Left ventricle myocardium inferior (tissue), 1 donor: ENCODE data around the gene PIP5K1C. TPM values are rescaled to one million over a fixed set of nuclear protein-coding genes. Genes with fewer than 3 reads are reported as not detected.

ENCODE experiments used
- DNase-seq: peaks from one replicate; pipeline ENCODE4 v3.0.0-alpha.2; 2020
- H3K27ac ChIP-seq: fragments of 200-600 bp; replicated peaks from 2 replicates; pipeline ENCODE4 v1.8.0; 2021
- H3K27me3 ChIP-seq: fragments of 200-600 bp; 2 replicates; pipeline ENCODE4 v1.8.0; 2021; ENCODE audit warnings: low read depth
- H3K36me3 ChIP-seq: fragments of 200-600 bp; 2 replicates; pipeline ENCODE4 v1.8.0; 2021
- H3K4me1 ChIP-seq: fragments of 200-600 bp; 2 replicates; pipeline ENCODE4 v1.8.0; 2021
- H3K4me3 ChIP-seq: fragments of 200-600 bp; 2 replicates; pipeline ENCODE4 v1.8.0; 2021; ENCODE audit warnings: mild to moderate bottlenecking, moderate library complexity
- H3K9me3 ChIP-seq: fragments of 200-600 bp; replicated peaks from 2 replicates; pipeline ENCODE4 v1.8.0; 2021
- intact Hi-C: fragments of 100-400 bp; cut with micrococcal nuclease; formaldehyde crosslinking; loops from one replicate; pipeline ENCODE4 v1.11.0; 2022
- total RNA-seq: library from RNA; stranded (reverse); fragmentation: NEBNext Ultra II Directional; extraction: Animal tissue kit (Norgen Biotek cat#: 25700); gene quantifications from one replicate; pipeline ENCODE4 v1.2.1, GENCODE V29; 2021
- TF ChIP-seq, protein P1 (sequence below): fragments of 200-600 bp; IDR thresholded peaks from 2 replicates; pipeline ENCODE4 v1.8.0; 2021; ENCODE audit warnings: antibody characterized with exemption, mild to moderate bottlenecking, borderline replicate concordance
- donor health status: DM: no; HTN: yes; CAD: no; lungs with severe emphysema.

PIP5K1C gene
- total RNA-seq, 1 donor from 2014 or later, result 31.6 TPM

DNA sequence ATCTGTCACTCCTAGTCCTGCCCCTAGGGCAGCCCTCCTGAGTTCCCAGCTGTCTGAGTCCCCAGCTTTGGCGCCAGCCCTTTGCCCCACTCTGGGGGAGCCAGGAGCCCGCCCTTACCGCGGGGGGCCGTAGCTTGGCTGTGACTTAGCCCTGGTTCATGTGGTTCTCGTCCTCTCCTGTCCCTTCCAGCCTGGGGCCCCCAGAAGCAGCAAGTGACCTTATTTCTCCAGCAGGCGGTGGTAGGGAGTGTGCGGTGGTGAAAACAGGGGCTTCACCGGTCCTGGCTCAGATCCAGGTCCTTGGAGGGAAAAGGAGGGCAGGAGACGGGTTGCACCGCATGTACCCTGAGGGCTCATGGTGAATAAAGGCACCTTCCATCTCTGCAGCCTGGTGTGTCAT, 107.1 kb downstream of the PIP5K1C start:
- intact Hi-C loops, result no loop called here
- H3K9me3 ChIP-seq, result no peaks in the 10 kb centered on the region
- peaks cover 10% of the 10 kb centered on the region for H3K27me3 ChIP-seq
- H3K4me1 ChIP-seq, result peaks cover 7% of the 10 kb centered on the region
- TF ChIP-seq, protein P1, sequence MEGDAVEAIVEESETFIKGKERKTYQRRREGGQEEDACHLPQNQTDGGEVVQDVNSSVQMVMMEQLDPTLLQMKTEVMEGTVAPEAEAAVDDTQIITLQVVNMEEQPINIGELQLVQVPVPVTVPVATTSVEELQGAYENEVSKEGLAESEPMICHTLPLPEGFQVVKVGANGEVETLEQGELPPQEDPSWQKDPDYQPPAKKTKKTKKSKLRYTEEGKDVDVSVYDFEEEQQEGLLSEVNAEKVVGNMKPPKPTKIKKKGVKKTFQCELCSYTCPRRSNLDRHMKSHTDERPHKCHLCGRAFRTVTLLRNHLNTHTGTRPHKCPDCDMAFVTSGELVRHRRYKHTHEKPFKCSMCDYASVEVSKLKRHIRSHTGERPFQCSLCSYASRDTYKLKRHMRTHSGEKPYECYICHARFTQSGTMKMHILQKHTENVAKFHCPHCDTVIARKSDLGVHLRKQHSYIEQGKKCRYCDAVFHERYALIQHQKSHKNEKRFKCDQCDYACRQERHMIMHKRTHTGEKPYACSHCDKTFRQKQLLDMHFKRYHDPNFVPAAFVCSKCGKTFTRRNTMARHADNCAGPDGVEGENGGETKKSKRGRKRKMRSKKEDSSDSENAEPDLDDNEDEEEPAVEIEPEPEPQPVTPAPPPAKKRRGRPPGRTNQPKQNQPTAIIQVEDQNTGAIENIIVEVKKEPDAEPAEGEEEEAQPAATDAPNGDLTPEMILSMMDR, result no peak
- no peak for DNase-seq
- no peak overlapping the region for H3K4me3 ChIP-seq
- H3K36me3 ChIP-seq, result no peaks in the 10 kb centered on the region
- H3K27ac ChIP-seq, result no peak overlapping the region

DNA sequence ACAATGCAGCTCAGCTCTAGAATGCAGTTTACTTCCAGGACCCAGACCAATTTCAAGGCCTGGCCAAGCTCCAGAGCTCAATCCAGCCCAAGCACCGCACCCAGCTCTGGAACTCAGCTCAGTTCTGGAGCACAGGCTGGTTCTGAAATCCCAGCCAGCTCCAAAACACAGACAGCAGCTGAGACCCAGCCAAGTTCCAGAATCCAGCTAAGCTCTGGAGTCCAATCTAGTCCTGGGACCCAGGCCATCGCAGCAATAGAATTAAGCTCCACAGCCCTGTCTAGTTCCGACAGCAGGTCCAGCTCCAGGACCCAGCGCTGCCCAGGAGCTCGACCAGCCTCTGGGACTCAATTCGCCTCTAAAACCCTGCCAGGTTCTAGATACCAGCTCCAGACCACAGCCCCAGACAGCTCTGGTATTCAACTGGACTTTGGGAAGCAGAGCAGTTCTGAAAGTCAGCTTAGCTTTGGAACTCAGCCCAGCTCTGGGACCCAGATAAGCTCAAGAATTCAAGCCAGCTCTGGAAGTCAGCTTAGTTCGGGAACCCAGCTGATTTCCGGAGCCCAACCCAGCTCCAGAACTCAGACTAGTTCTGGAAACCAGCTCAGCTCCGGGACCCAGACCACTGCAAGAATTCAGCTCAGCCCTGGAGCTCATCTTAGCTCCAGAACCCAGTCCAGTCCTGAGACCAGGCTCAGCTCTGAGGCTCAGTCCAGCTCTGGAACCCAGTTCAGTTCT, 108.2 kb downstream of the PIP5K1C start:
- H3K27me3 ChIP-seq, result peaks cover 10% of the 10 kb centered on the region
- peaks cover 7% of the 10 kb centered on the region for H3K4me1 ChIP-seq
- no peak overlapping the region for H3K4me3 ChIP-seq
- DNase-seq, result no peak
- TF ChIP-seq, protein P1, result no peak
- intact Hi-C loops, result no loop called here
- no peaks in the 10 kb centered on the region for H3K36me3 ChIP-seq
- H3K27ac ChIP-seq, result peak overlapping the region; percentile 59
- H3K9me3 ChIP-seq, result no peaks in the 10 kb centered on the region

DNA sequence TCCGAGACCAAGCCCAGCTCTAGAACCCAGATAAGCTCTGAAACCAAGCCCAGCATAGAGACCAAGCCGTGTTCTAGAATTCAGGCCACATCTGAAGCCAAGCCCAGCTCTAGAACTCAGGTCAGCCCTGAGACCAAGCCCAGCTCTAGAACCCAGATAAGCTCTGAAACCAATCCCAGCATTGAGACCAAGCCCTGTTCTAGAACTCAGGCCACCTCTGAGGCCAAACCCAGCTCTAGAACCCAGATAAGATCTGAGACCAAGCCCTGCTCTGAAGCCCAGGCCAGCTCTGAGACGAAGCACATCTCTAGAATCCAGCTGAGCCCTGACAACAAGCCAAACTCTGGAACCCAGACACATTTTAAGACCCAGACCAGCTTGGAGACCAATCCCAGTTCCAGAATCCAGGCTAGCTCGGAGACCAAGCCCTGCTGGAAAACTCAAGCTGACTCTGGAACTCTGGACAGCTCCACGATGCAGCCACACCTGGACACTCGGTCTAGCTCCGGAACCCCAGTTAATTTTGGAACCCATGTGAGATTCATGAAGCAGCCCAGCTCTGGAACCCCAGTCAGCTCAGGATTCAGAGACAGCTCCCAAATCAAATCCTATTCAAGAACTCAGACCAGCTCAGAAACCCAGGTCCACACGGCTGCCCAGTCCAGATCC, 109.1 kb downstream of the PIP5K1C start:
- H3K9me3 ChIP-seq, result no peaks in the 10 kb centered on the region
- no peak overlapping the region for H3K4me3 ChIP-seq
- DNase-seq, result no peak
- no peaks in the 10 kb centered on the region for H3K36me3 ChIP-seq
- peaks cover 16% of the 10 kb centered on the region for H3K4me1 ChIP-seq
- no peak overlapping the region for H3K27ac ChIP-seq
- H3K27me3 ChIP-seq, result peaks cover 15% of the 10 kb centered on the region
- intact Hi-C loops, result no loop called here
- TF ChIP-seq, protein P1, result no peak

DNA sequence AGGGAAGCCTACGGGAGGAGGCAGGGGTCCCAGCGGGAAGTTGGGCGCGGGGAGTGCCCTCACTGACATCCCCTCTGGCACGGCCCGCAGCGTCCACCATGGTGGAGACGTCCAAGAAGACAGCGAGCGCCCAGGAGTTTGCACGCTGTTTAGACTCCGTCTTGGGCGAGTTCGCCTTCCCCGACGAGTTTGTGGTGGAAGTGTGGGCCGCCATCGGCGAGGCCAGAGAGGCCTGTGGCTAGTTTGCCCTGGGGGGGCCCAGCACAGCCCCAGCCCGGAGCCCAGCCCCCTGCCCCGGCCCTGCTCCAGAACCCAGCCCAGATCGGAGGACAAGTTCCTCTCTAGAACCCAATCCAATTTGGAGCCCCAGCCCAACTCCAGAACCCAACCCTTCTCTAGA, 110.3 kb downstream of the PIP5K1C start:
- intact Hi-C loops, result no loop called here
- Histone ChIP-seq H3K36me3 (no peaks in the 10 kb centered on the region), H3K9me3 (no peaks in the 10 kb centered on the region), H3K27me3 (peaks cover 20% of the 10 kb centered on the region), H3K4me1 (peaks cover 25% of the 10 kb centered on the region), H3K27ac (no peak overlapping the region), H3K4me3 (no peak overlapping the region)
- DNase-seq, result no peak
- TF ChIP-seq, protein P1, result no peak

DNA sequence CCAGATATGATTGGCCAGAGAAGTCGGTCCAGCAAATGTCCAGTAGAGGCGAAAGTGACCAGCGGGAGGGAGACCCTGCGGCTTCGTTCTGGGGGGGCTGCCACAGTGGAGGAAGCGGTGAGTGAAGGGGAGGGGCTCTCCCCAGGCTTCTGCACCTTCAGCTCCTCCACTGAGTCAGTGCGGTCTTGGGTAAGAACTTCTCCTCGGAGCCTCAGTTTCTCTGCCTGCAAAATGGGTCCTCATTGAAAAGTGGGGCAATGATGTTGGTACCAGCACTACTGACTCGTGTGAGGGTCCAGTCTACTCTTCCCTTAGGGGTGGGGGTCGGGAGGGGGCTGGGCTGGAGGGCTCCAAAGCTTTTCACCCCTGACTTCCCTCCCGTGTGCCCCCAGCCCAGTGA, 110.8 kb downstream of the PIP5K1C start:
- TF ChIP-seq, protein P1, result no peak
- Histone ChIP-seq H3K27ac (no peak overlapping the region), H3K9me3 (no peaks in the 10 kb centered on the region), H3K27me3 (peaks cover 25% of the 10 kb centered on the region), H3K4me1 (peaks cover 26% of the 10 kb centered on the region), H3K4me3 (no peak overlapping the region), H3K36me3 (no peaks in the 10 kb centered on the region)
- DNase-seq, result no peak
- intact Hi-C loops, result no loop called here
